Measurements from ENCODE around the gene VMAC.

The VMAC gene

GRCh38 chr19:5903624-5904351 is 884 bp upstream of the VMAC start, which contains the start of gene NDUFA11:
Gene NDUFA11 (minus strand): TSS chr19:5903790. CDS start chr19:5903708, 82 bp downstream.
- peak; percentile 92 to 93 for DNase-seq (ENCODE audit: low read depth in 2 of 2)

GRCh38 chr19:5905114-5905778 is 574 bp downstream of the VMAC start:
- no peak for DNase-seq (ENCODE audit: low read depth in 2 of 2)

- DNase-seq (ENCODE audit: low read depth in 2 of 2) = no peak
These were observed 2.6 kb downstream of the VMAC start for GRCh38 chr19:5907241-5907640.

- no peak for DNase-seq (ENCODE audit: low read depth in 2 of 2)
These were observed 4.2 kb downstream of the VMAC start for GRCh38 chr19:5908773-5909442.

GRCh38 chr19:5910638-5910907 is 5.9 kb downstream of the VMAC start:
- DNase-seq (ENCODE audit: low read depth in 2 of 2) = no peak

GRCh38 chr19:5911366-5911765 is 6.7 kb downstream of the VMAC start:
- DNase-seq (ENCODE audit: low read depth in 2 of 2) = no peak

GRCh38 chr19:5913739-5914357 is 9.2 kb downstream of the VMAC start, which contains the start of gene CAPS:
Gene CAPS (plus strand): TSS chr19:5914254. CDS start chr19:5914407, 153 bp downstream.
- no peak for DNase-seq (ENCODE audit: low read depth in 2 of 2)

- DNase-seq (ENCODE audit: low read depth in 2 of 2) = no peak
These were observed 9.7 kb downstream of the VMAC start for GRCh38 chr19:5914358-5914774.

- no peak for DNase-seq (ENCODE audit: low read depth in 2 of 2)
These were observed 10.5 kb downstream of the VMAC start for GRCh38 chr19:5914946-5915781.

GRCh38 chr19:5915782-5916165 is 11.1 kb downstream of the VMAC start:
- no peak for DNase-seq (ENCODE audit: low read depth in 2 of 2)

- DNase-seq (ENCODE audit: low read depth in 2 of 2) = no peak
These were observed 11.6 kb downstream of the VMAC start for GRCh38 chr19:5916181-5916708.

- DNase-seq (ENCODE audit: low read depth in 2 of 2) = no peak
These were observed 12.9 kb downstream of the VMAC start for GRCh38 chr19:5917431-5918107.

- DNase-seq (ENCODE audit: low read depth in 2 of 2) = no peak
These were observed 13.9 kb downstream of the VMAC start for GRCh38 chr19:5918463-5919079.

GRCh38 chr19:5921516-5922160 is 17.0 kb downstream of the VMAC start:
- no peak for DNase-seq (ENCODE audit: low read depth in 2 of 2)

GRCh38 chr19:5922161-5922545 is 17.5 kb downstream of the VMAC start:
- no peak for DNase-seq (ENCODE audit: low read depth in 2 of 2)

- DNase-seq (ENCODE audit: low read depth in 2 of 2) = no peak
These were observed 18.7 kb downstream of the VMAC start for GRCh38 chr19:5923356-5923755.

- no peak for DNase-seq (ENCODE audit: low read depth in 2 of 2)
These were observed 21.3 kb downstream of the VMAC start for GRCh38 chr19:5925830-5926427.

- peak; percentile 87 to 88 for DNase-seq (ENCODE audit: low read depth in 2 of 2)
These were observed 22.2 kb downstream of the VMAC start for GRCh38 chr19:5926641-5927440.

GRCh38 chr19:5927441-5927821 is 22.8 kb downstream of the VMAC start:
- no peak for DNase-seq (ENCODE audit: low read depth in 2 of 2)

Measured in fibroblast of skin of left biceps (primary cell).